Heart right ventricle (tissue), 16 donors: Measurements from ENCODE around the gene PCNP. TPM values are rescaled to one million over a fixed set of nuclear protein-coding genes. Genes with fewer than 3 reads are reported as not detected.

Source experiments
- ATAC-seq, 8 donors: fragments of 200-7000 bp; cut with Tn5 transposase; one replicate each; pipeline ENCODE4 v1.9.1; 2020; ENCODE audit warnings: mild to moderate bottlenecking in 8 of 8, moderate library complexity in 8 of 8, moderate number of reproducible peaks in 1 of 8
- DNase-seq, 2 donors: peaks; one replicate each; pipeline ENCODE4 v3.0.0-alpha.2; 2020
- H3K27ac ChIP-seq, 10 donors: fragments of 200-600 bp; sonication (generic) in 2 of 10; one replicate each; pipeline versions ENCODE4 v1.5.0 to v1.8.0; 2020 to 2022; ENCODE audit warnings: mild to moderate bottlenecking in 3 of 10
- H3K27me3 ChIP-seq, 7 donors: fragments of 200-600 bp; one replicate each; pipeline ENCODE4 v1.8.0; 2021 to 2022; ENCODE audit warnings: mild to moderate bottlenecking in 2 of 7
- H3K36me3 ChIP-seq, 9 donors: fragments of 200-600 bp; sonication (generic) in 1 of 9; one replicate each; pipeline versions ENCODE4 v1.5.0 to v1.8.0; 2020 to 2022; ENCODE audit warnings: mild to moderate bottlenecking in 2 of 9
- H3K4me1 ChIP-seq, 9 donors: fragments of 200-600 bp; sonication (generic) in 1 of 9; one replicate each; pipeline versions ENCODE4 v1.5.0 to v1.8.0; 2020 to 2022; ENCODE audit warnings: mild to moderate bottlenecking in 4 of 9
- H3K4me3 ChIP-seq, 10 donors: fragments of 200-600 bp; sonication (generic) in 2 of 10; one replicate each; pipeline versions ENCODE4 v1.5.0 to v1.8.0; 2020 to 2022; ENCODE audit warnings: mild to moderate bottlenecking in 7 of 10, moderate library complexity in 2 of 10
- H3K9me3 ChIP-seq, 11 donors: fragments of 200-600 bp in 10 of 11; sonication (generic) in 2 of 11; one replicate each; pipeline versions ENCODE4 v1.5.0 to v1.8.0; 2013 to 2022; ENCODE audit warnings: mild to moderate bottlenecking in 2 of 11, control low read depth in 1 of 11, moderate library complexity in 1 of 11
- CTCF ChIP-seq, 9 donors: fragments of 200-600 bp; sonication (generic) in 2 of 9; IDR thresholded peaks; one replicate each; pipeline versions ENCODE4 v1.5.0 to v1.8.0; 2021 to 2022; ENCODE audit warnings: antibody characterized with exemption in 9 of 9, mild to moderate bottlenecking in 5 of 9, moderate library complexity in 1 of 9
- WGBS, 2 donors: extraction: QIAGEN DNeasy Blood & Tissue Kit; methylation state at CpG; one replicate each; pipeline ENCODE4 v1.1.7; 2013; ENCODE audit warnings: inconsistent platforms in 1 of 2; 5-methylcytosine and 5-hydroxymethylcytosine counted together
- intact Hi-C, 10 donors: fragments of 100-400 bp; cut with DNase I; formaldehyde crosslinking; loops; one replicate each; pipeline versions ENCODE4 v1.11.1 to v1.14.2; 2022
- polyA plus RNA-seq, 2 donors: library from polyadenylated mRNA; stranded (reverse); fragments of 200-250 nt; gene quantifications; one replicate each; pipeline ENCODE4 v1.2.3, GENCODE V29; 2013
- total RNA-seq, 10 donors: library from RNA; stranded (reverse); fragmentation: NEBNext Ultra II Directional in 3 of 10; extraction: Animal tissue kit (Norgen Biotek cat#: 25700) in 3 of 10; gene quantifications; one replicate each; pipeline versions ENCODE4 v1.2.1 to v1.2.4, GENCODE V29; 2021 to 2023
- donor health status: Arrhythmogenic right ventricular cardiomyopathy.
- donor health status: ischemic (EF 13 %, LVEDD 7.1; RV severe dilation, severe dysfunction).
- donor health status: healthy with polysubstance abuse.
- donor health status: DM: no; HTN: yes; CAD: no.
- donor health status: DM: no; HTN: no; CAD: no.
- donor health status: ischemic (EF 25% LVEDD 6.9; RV normal size, moderate dysfunction).
- donor health status: ischemic (EF 25% LVEDD 5.7; RV mildly dilated, moderate dysfunction).
- donor health status: healthy.
- donor health status: DM: yes; HTN: yes; CAD: no.
- donor health status: Ischemic cardiomyopathy.
- donor health status: ischemic (EF 35%, LVEDD 5.7; RV mildly dilated, moderate dysfunction).
- donor health status: nonischemic (EF 11% LVEDD 7.7; RV severe dilation, severe dysfunction).
- donor health status: DM: yes; HTN: yes; CAD: no.
- donor health status: PGD.
- donor health status: ischemic (EF 29% LVEDD 5.4; RV normal size, mild dysfunction).
- donor health status: nonischemic (EF 23%, LVEDD 6.1; RV moderate dilation, normal function).

Gene PCNP
- total and polyA plus RNA-seq, 12 donors: 64.3 to 145 (median 121) TPM

DNA sequence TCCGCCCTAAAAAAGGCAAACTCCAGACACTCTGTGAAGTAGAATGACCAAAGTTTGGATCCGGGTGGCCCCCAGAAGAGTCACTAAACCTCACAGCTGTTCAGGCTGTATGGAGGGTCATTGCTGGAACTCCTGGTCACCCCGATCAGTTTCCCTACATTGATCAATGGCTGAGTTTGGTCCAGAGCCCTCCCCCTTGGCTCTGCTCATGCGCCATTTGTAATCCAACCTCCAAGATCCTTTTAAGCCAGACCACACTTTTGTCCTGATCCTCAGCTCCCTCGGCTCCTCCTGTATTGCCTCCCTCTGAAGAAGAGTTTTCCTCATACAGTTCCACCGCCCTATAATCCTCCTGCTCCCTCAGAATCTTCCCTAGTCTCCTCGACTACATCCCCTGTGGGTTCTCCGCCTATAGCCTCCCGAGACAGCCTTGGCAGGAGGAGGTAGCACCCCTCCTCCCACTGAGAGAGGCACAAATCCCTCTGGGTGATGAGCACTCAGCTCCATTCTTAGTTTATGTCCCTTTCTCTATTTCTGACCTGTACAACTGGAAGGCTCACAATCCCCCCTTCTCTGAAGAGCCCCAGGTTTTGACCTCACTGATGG, 60.7 kb downstream of the PCNP start:
- 74 to 75% methylated on average over 9 of the region's 9 CpGs for WGBS, 2 donors
- H3K27ac ChIP-seq: no peak overlapping the region
- H3K9me3 ChIP-seq: no peaks in the 10 kb centered on the region
- no peak overlapping the region for H3K4me3 ChIP-seq
- H3K36me3 ChIP-seq: no peaks in the 10 kb centered on the region
- H3K27me3 ChIP-seq: no peaks in the 10 kb centered on the region
- no peak for DNase-seq
- H3K4me1 ChIP-seq: peaks cover 0 to 9% (median 0%) of the 10 kb centered on the region in 9 donors
- ATAC-seq: no peak
- no peak for TF ChIP-seq CTCF (IDR thresholded peaks at IDR 0.05)
- intact Hi-C loops: loop anchor here in 5 of 10 donors (5.0 to 10.0 kb wide), 3 partner anchors 52 to 62 kb away; partner anchors contain the start of gene PCNP (in 4 of the 5)

DNA sequence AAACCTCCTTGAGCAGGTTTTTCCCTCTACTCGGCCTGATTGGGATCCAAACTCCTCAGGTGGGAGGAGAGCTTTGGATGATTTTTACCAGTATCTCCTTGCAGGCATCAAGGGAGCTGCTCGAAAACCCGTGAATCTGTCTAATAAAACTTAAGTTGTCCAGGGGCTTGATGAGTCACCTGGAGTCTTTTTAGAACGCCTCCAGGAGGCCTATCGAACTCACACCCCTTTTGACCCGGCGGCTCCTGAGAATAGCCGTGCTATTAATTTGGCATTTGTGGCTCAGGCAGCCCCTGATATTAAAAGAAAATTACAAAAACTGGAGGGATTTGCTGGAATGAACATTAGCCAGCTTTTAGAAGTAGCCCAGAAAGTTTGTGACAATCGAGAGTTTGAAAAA, 61.4 kb downstream of the PCNP start:
- ATAC-seq: no peak
- 80 to 81% methylated on average over 9 of the region's 9 CpGs for WGBS, 2 donors
- Histone ChIP-seq H3K4me3 (no peak overlapping the region), H3K4me1 (peaks cover 0 to 9% (median 0%) of the 10 kb centered on the region in 9 donors), H3K36me3 (no peaks in the 10 kb centered on the region), H3K27me3 (no peaks in the 10 kb centered on the region), H3K9me3 (no peaks in the 10 kb centered on the region), H3K27ac (no peak overlapping the region)
- no peak for TF ChIP-seq CTCF (IDR thresholded peaks at IDR 0.05)
- intact Hi-C loops: loop anchor here in 5 of 10 donors (5.0 to 10.0 kb wide), 3 partner anchors 53 to 63 kb away; partner anchors contain the start of gene PCNP (in 4 of the 5)
- DNase-seq: no peak

DNA sequence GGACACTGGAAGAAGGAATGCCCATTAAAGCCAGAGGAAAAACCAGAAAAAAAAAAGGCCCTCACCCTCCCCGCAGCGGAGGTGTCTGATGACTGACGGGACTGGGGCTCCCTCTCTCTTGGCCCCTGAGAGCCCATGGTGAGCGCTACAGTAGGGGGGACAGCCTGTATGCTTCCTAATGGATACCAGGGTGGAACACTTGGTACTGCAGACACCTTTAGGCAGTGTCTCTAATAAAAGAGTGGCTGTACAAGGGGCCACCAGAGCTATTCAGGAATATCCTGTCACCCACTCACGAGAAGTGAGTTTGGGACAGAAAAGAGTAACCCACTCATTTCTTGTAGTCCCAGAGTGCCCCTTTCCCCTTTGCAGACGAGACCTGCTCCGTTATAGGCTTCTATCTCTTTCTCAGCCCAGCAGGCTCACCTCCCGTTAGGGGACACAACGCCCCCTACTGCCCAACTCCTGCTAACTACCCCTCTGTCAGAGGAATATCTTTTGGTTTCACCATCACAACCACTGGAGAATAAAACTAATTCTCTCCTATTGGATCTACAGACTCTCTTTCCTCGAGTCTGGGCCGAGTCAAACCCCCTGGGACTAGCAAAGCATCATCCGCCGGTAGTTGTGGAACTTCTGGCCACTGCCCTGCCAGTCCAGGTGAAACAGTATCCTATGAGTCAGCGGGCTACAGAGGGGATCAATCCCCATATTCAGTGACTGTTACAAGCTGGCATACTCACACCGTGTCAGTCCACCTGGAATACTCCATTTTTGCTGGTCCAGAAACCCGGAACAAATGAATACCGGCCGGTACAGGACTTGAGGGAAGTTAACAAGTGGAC, 62.2 kb downstream of the PCNP start:
- H3K9me3 ChIP-seq: no peaks in the 10 kb centered on the region
- intact Hi-C loops: loop anchor here in 5 of 10 donors (5.0 to 10.0 kb wide), 3 partner anchors 54 to 64 kb away; partner anchors contain the start of gene PCNP (in 4 of the 5)
- WGBS, 2 donors: 49 to 51% methylated on average over 18 of the region's 18 CpGs
- no peaks in the 10 kb centered on the region for H3K27me3 ChIP-seq
- H3K4me1 ChIP-seq: peaks cover 0 to 9% (median 0%) of the 10 kb centered on the region in 9 donors
- DNase-seq (peak; percentile 53 to 55), ATAC-seq (peak; percentile 67 to 86 (median 82))
- no peaks in the 10 kb centered on the region for H3K36me3 ChIP-seq
- H3K4me3 ChIP-seq: no peak overlapping the region
- H3K27ac ChIP-seq: no peak overlapping the region
- peak; percentile 54 to 73 (median 70) for TF ChIP-seq CTCF (IDR thresholded peaks at IDR 0.05)

GRCh38 chr3:101637451-101637850, 63.5 kb downstream of the PCNP start:
- DNase-seq (no peak), ATAC-seq (no peak)
- Histone ChIP-seq H3K27me3 (no peaks in the 10 kb centered on the region), H3K4me3 (no peak overlapping the region), H3K4me1 (peaks cover 0 to 9% (median 0%) of the 10 kb centered on the region in 9 donors), H3K9me3 (no peaks in the 10 kb centered on the region), H3K36me3 (no peaks in the 10 kb centered on the region), H3K27ac (no peak overlapping the region)
- TF ChIP-seq CTCF (IDR thresholded peaks at IDR 0.05): no peak
- intact Hi-C loops: loop anchor here in 5 of 10 donors (5.0 to 10.0 kb wide), 3 partner anchors 55 to 65 kb away; partner anchors contain the start of gene PCNP (in 4 of the 5)
- 70 to 72% methylated on average over 10 of the region's 10 CpGs for WGBS, 2 donors
